Measurements from ENCODE around the gene EGFR.

The EGFR gene

GRCh38 chr7:55092975-55093373 is 74.2 kb downstream of the EGFR start:
- Histone ChIP-seq H3K36me3 (ENCODE audit: control insufficient read depth, insufficient read depth, low read length) (no peaks in the 10 kb centered on the region), H3K9me3 (ENCODE audit: control insufficient read depth, insufficient read depth, low read length) (no peaks in the 10 kb centered on the region), H3K4me1 (ENCODE audit: control insufficient read depth, insufficient read depth, low read length) (no peaks in the 10 kb centered on the region), H3K27ac (ENCODE audit: low read length) (no peak overlapping the region), H3K4me3 (ENCODE audit: low read length) (no peak overlapping the region), H3K27me3 (ENCODE audit: control insufficient read depth, insufficient read depth, low read length) (no peaks in the 10 kb centered on the region)
- WGBS (ENCODE audit: insufficient coverage, insufficient read length): no CpG with 5 or more reads among the region's 3 CpGs
- DNase-seq (ENCODE audit: low read depth, low spot score): no peak

- Histone ChIP-seq H3K4me1 (ENCODE audit: control insufficient read depth, insufficient read depth, low read length) (no peaks in the 10 kb centered on the region), H3K4me3 (ENCODE audit: low read length) (no peak overlapping the region), H3K36me3 (ENCODE audit: control insufficient read depth, insufficient read depth, low read length) (no peaks in the 10 kb centered on the region), H3K27ac (ENCODE audit: low read length) (no peak overlapping the region), H3K9me3 (ENCODE audit: control insufficient read depth, insufficient read depth, low read length) (no peaks in the 10 kb centered on the region), H3K27me3 (ENCODE audit: control insufficient read depth, insufficient read depth, low read length) (no peaks in the 10 kb centered on the region)
- WGBS (ENCODE audit: insufficient coverage, insufficient read length): no CpG with 5 or more reads among the region's 7 CpGs
- no peak for DNase-seq (ENCODE audit: low read depth, low spot score)
Measured at GRCh38 chr7:55093674-55094073, 74.9 kb downstream of the EGFR start.

DNA sequence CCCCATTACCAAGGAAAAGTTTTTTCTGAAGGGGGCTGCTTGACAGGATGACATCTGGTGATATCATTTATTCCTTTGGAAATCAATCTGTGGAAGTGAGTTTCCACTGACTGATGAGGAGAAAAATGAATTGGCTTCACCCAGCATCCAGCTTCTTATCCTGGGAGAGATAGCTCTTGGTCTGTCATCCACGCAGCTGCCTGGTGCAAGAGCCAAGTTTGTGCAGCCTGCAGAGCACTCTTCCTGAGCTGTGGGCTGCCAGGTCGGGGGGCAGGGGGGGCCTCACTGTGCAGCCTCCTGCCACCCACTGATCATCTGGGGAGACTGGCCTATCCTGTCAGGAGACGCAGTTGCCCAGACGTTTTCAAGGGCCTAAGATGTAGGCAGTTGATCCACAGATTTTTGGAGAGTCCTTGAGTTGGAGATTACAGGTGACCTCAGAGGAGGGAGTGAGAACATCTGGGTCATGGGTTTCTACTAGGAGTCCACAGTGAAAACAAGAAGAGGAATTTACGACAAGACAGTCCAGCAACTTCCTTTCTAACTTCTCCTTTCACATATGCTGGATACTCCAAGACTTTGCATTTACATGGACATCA is 75.4 kb downstream of the EGFR start:
- DNase-seq (ENCODE audit: low read depth, low spot score): no peak
- Histone ChIP-seq H3K36me3 (ENCODE audit: control insufficient read depth, insufficient read depth, low read length) (no peaks in the 10 kb centered on the region), H3K9me3 (ENCODE audit: control insufficient read depth, insufficient read depth, low read length) (no peaks in the 10 kb centered on the region), H3K27ac (ENCODE audit: low read length) (no peak overlapping the region), H3K4me1 (ENCODE audit: control insufficient read depth, insufficient read depth, low read length) (no peaks in the 10 kb centered on the region), H3K27me3 (ENCODE audit: control insufficient read depth, insufficient read depth, low read length) (no peaks in the 10 kb centered on the region), H3K4me3 (ENCODE audit: low read length) (no peak overlapping the region)
- WGBS (ENCODE audit: insufficient coverage, insufficient read length): no CpG with 5 or more reads among the region's 5 CpGs

GRCh38 chr7:55095672-55096071 is 76.9 kb downstream of the EGFR start:
- no peaks in the 10 kb centered on the region for H3K36me3 ChIP-seq (ENCODE audit: control insufficient read depth, insufficient read depth, low read length)
- no peaks in the 10 kb centered on the region for H3K27me3 ChIP-seq (ENCODE audit: control insufficient read depth, insufficient read depth, low read length)
- no peak for DNase-seq (ENCODE audit: low read depth, low spot score)
- no peaks in the 10 kb centered on the region for H3K9me3 ChIP-seq (ENCODE audit: control insufficient read depth, insufficient read depth, low read length)
- no peak overlapping the region for H3K4me3 ChIP-seq (ENCODE audit: low read length)
- WGBS (ENCODE audit: insufficient coverage, insufficient read length): no CpG with 5 or more reads among the region's 4 CpGs
- H3K27ac ChIP-seq (ENCODE audit: low read length): no peak overlapping the region
- H3K4me1 ChIP-seq (ENCODE audit: control insufficient read depth, insufficient read depth, low read length): no peaks in the 10 kb centered on the region

GRCh38 chr7:55096323-55096722 is 77.5 kb downstream of the EGFR start:
- no CpG with 5 or more reads among the region's 11 CpGs for WGBS (ENCODE audit: insufficient coverage, insufficient read length)
- Histone ChIP-seq H3K27me3 (ENCODE audit: control insufficient read depth, insufficient read depth, low read length) (no peaks in the 10 kb centered on the region), H3K36me3 (ENCODE audit: control insufficient read depth, insufficient read depth, low read length) (no peaks in the 10 kb centered on the region), H3K9me3 (ENCODE audit: control insufficient read depth, insufficient read depth, low read length) (no peaks in the 10 kb centered on the region), H3K27ac (ENCODE audit: low read length) (no peak overlapping the region), H3K4me3 (ENCODE audit: low read length) (no peak overlapping the region), H3K4me1 (ENCODE audit: control insufficient read depth, insufficient read depth, low read length) (no peaks in the 10 kb centered on the region)
- DNase-seq (ENCODE audit: low read depth, low spot score): no peak

DNA sequence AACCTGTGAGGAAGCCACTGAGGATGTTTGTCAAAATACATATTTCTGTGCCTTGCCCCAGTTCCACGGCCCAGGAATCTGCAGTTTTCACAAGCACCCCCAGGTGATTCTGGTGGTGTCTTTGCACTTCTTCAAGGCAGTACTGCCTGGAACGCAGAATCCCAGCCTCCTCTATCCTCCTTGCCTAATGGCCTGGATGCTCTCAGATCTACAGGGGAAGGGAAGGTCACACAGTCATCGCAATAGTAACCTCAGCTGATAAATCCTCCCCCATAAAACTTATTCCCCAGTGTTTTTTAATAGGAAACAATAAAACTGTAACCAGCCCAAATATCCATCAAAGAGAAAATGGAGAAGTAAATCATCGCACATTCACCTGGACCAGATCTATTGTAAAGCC is 78.3 kb downstream of the EGFR start:
- H3K36me3 ChIP-seq (ENCODE audit: control insufficient read depth, insufficient read depth, low read length): no peaks in the 10 kb centered on the region
- DNase-seq (ENCODE audit: low read depth, low spot score): no peak
- H3K9me3 ChIP-seq (ENCODE audit: control insufficient read depth, insufficient read depth, low read length): no peaks in the 10 kb centered on the region
- no peaks in the 10 kb centered on the region for H3K27me3 ChIP-seq (ENCODE audit: control insufficient read depth, insufficient read depth, low read length)
- no peak overlapping the region for H3K4me3 ChIP-seq (ENCODE audit: low read length)
- H3K27ac ChIP-seq (ENCODE audit: low read length): no peak overlapping the region
- no peaks in the 10 kb centered on the region for H3K4me1 ChIP-seq (ENCODE audit: control insufficient read depth, insufficient read depth, low read length)
- no CpG with 5 or more reads among the region's 4 CpGs for WGBS (ENCODE audit: insufficient coverage, insufficient read length)

DNA sequence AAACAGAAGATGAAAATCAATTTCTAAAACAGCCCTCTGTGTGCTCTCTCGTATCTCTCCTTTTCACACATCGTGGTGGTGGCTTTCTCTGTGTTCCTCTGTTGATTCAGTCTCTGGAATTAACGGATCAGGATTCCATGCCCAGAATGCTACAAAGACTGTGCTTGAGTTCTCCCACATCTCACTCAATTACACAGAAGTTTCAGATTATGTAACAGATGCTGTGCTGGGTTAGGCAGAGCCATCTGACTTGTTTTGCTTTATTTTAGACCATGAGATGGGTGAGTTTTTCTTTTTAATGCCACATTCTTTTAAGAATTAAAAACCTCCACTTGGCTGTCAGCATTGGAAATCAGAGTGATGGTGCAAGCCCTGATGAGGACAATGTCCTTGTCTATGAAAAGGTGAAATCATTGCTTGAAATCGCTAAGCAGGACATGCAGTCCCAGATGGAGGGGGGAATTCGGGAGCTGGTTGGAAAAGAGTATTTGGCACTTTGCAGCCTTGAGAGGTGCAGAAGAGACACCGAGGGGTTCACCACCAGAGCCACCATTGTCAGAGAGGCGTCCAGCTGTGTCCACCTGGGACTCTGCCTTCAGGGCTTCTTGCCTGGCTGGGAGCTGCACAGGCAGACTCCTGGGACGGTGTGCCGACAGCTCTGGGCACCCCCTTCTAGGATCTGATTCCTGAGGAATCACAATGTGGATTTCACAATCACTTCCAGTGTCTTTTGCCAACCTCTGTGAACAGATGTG is 80.4 kb downstream of the EGFR start:
- no peak overlapping the region for H3K4me3 ChIP-seq (ENCODE audit: low read length)
- no CpG with 5 or more reads among the region's 9 CpGs for WGBS (ENCODE audit: insufficient coverage, insufficient read length)
- no peaks in the 10 kb centered on the region for H3K36me3 ChIP-seq (ENCODE audit: control insufficient read depth, insufficient read depth, low read length)
- H3K4me1 ChIP-seq (ENCODE audit: control insufficient read depth, insufficient read depth, low read length): no peaks in the 10 kb centered on the region
- no peaks in the 10 kb centered on the region for H3K9me3 ChIP-seq (ENCODE audit: control insufficient read depth, insufficient read depth, low read length)
- H3K27ac ChIP-seq (ENCODE audit: low read length): no peak overlapping the region
- no peak for DNase-seq (ENCODE audit: low read depth, low spot score)
- no peaks in the 10 kb centered on the region for H3K27me3 ChIP-seq (ENCODE audit: control insufficient read depth, insufficient read depth, low read length)

DNA sequence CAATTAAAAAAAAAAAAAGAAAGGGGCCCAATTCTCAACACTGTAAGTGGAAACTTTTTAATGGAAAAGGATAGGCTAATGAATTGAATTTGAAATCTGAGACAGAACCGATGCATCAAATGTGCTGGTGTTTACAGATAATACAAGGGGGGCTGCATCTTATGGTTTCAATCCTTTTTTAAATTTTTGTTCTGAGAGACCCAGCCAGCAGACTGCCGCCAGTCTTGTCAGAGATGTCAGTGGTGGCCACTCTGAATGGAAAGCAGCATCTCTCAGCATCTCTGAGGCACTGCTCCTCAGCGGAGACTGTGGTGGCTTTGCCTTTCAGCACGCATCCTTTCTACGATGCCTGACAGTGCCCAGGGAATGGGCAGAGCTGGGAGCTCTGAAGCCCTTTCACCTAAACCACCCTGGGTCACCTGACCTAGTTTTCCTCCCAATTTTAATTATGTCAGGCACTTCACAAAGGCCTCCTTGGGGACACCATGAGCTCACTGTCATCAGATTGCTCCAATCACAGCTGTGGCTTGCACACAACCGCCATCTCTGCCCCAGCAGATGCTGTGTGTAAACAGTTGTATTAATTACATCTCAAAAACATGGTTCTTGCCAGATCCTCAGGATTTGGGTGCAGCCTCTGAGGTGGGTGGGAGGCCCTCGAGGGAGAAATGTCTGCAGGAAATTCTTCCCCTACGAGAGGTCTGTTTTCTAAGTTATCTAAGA is 81.2 kb downstream of the EGFR start:
- Histone ChIP-seq H3K4me3 (ENCODE audit: low read length) (no peak overlapping the region), H3K9me3 (ENCODE audit: control insufficient read depth, insufficient read depth, low read length) (no peaks in the 10 kb centered on the region), H3K27me3 (ENCODE audit: control insufficient read depth, insufficient read depth, low read length) (no peaks in the 10 kb centered on the region), H3K36me3 (ENCODE audit: control insufficient read depth, insufficient read depth, low read length) (no peaks in the 10 kb centered on the region), H3K4me1 (ENCODE audit: control insufficient read depth, insufficient read depth, low read length) (no peaks in the 10 kb centered on the region), H3K27ac (ENCODE audit: low read length) (no peak overlapping the region)
- DNase-seq (ENCODE audit: low read depth, low spot score): no peak
- WGBS (ENCODE audit: insufficient coverage, insufficient read length): no CpG with 5 or more reads among the region's 8 CpGs

DNA sequence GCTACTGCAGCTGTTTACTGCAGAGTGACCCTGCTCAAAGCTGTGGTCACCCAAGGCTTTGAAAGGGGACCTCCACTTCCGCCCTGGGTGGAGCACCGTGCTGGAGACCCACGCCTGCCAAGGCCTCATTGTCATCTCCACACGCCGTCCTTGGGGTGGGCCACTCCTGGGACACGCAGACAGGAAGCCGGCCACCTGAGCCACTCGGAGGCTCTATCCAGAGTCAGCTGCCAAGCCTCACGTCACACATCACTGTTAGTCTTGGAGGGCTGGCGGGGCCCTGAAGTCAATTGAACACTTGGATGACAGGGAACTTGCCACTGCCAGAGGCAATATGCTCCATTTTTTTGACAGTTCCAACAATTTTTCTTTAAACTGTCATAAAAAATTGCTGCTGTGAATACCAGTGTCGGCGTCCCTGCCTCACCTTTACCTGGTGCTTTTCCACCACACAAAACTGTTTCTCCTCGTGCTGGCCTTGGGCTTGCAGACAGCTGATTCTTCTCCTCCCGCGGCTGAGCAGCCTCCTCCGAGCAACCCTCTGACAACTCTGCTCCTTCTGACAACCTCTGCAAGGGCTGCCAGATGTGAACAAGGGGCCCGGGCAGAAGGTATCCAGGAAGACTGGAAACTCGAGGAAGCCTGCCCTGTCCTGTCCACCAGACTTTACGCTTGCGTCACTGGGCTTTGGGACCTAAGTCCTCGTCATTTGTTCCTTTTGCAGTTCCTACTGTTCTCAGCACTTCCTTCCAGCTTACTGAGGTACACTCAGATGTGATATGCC is 81.9 kb downstream of the EGFR start:
- H3K4me3 ChIP-seq (ENCODE audit: low read length): no peak overlapping the region

GRCh38 chr7:55101359-55101758 is 82.5 kb downstream of the EGFR start:
- H3K27me3 ChIP-seq (ENCODE audit: control insufficient read depth, insufficient read depth, low read length): no peaks in the 10 kb centered on the region
- no peak overlapping the region for H3K27ac ChIP-seq (ENCODE audit: low read length)
- no CpG with 5 or more reads among the region's 9 CpGs for WGBS (ENCODE audit: insufficient coverage, insufficient read length)
- no peak overlapping the region for H3K4me3 ChIP-seq (ENCODE audit: low read length)
- H3K4me1 ChIP-seq (ENCODE audit: control insufficient read depth, insufficient read depth, low read length): no peaks in the 10 kb centered on the region
- H3K36me3 ChIP-seq (ENCODE audit: control insufficient read depth, insufficient read depth, low read length): no peaks in the 10 kb centered on the region
- no peak for DNase-seq (ENCODE audit: low read depth, low spot score)
- no peaks in the 10 kb centered on the region for H3K9me3 ChIP-seq (ENCODE audit: control insufficient read depth, insufficient read depth, low read length)

More for the DNA sequence above, 81.9 kb downstream of the EGFR start:
- Histone ChIP-seq H3K4me1 (ENCODE audit: control insufficient read depth, insufficient read depth, low read length) (no peaks in the 10 kb centered on the region), H3K27me3 (ENCODE audit: control insufficient read depth, insufficient read depth, low read length) (no peaks in the 10 kb centered on the region), H3K36me3 (ENCODE audit: control insufficient read depth, insufficient read depth, low read length) (no peaks in the 10 kb centered on the region), H3K27ac (ENCODE audit: low read length) (no peak overlapping the region), H3K9me3 (ENCODE audit: control insufficient read depth, insufficient read depth, low read length) (no peaks in the 10 kb centered on the region)
- WGBS (ENCODE audit: insufficient coverage, insufficient read length): no CpG with 5 or more reads among the region's 21 CpGs
- no peak for DNase-seq (ENCODE audit: low read depth, low spot score)
